Activated CD8-positive, alpha-beta memory T cell treated with anti-CD3 and anti-CD28 coated beads for 36 hours (primary cell): ENCODE measurements around the gene GRAMD2A. TPM values are rescaled to one million over a fixed set of nuclear protein-coding genes. Genes with fewer than 3 reads are reported as not detected.

ENCODE experiments used
- CTCF ChIA-PET: fragments of 350-600 bp; sonication (Branson Sonifier 250); formaldehyde crosslinking; loops from one replicate; lab custom pipeline; 2021; ENCODE audit warnings: antibody characterized with exemption; lab: Charles Lee
- POLR2A ChIA-PET: fragments of 350-600 bp; sonication (Branson Sonifier 250); formaldehyde crosslinking; loops from one replicate; lab custom pipeline; 2021; ENCODE audit warnings: antibody characterized with exemption; lab: Charles Lee
- total RNA-seq, 2 experiments: library from RNA; stranded (reverse); gene quantifications; one replicate each; pipeline ENCODE4 v1.2.3, GENCODE V29; 2021

The GRAMD2A gene
- not detected for total RNA-seq

- ChIA-PET POLR2A (interaction anchor here (0.5 to 1.5 kb wide), 6 partner anchors 22 to 1702 kb away, joined by 3 to 5 read pairs (median 3); partner anchors contain the start of gene PKM), CTCF (interaction anchor here (1.0 to 1.9 kb wide), 2 partner anchors 14 to 29 kb away, joined by 4 to 8 read pairs; no protein-coding TSS in a partner anchor)
Observed at GRCh38 chr15:72197460-72198355, at the start of gene GRAMD2A. Gene GRAMD2A, minus strand, starts transcription at chr15:72197787.

- ChIA-PET POLR2A (no interaction called here), CTCF (interaction anchor here (0.6 kb wide), 1 partner anchor 306 kb away, joined by 3 read pairs; no protein-coding TSS in a partner anchor)
Observed at GRCh38 chr15:72242775-72243370, 45.3 kb upstream of the GRAMD2A start.

DNA sequence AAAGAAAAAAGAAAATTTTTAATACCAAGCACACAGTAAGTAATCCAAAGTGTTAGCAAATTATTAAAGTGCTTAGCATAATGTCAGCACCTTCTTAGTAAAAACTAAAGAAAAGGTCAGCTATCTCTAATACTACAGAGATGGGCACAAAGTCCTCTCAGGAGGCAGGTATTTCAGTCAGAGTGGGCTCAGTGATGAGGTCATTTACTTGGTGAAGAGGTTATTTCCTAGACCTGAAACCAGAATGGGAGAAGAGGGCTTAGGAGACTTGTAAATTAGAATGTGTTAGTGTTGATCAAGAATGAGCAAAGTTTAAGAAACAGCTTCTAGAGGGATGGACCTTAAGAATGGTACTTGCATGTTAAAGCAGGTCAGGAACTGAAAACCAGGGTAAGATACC is 42.1 kb upstream of the GRAMD2A start:
- POLR2A ChIA-PET: interaction anchor here (0.6 to 1.6 kb wide), 3 partner anchors 8 to 24 kb away, joined by 3 to 5 read pairs (median 3); partner anchors contain the start of gene PKM
- CTCF ChIA-PET: interaction anchor here (0.7 to 2.0 kb wide), 5 partner anchors 10 to 48 kb away, joined by 3 to 8 read pairs (median 3); partner anchors contain the start of gene PKM

GRCh38 chr15:72238586-72238985 is 41.0 kb upstream of the GRAMD2A start:
- ChIA-PET CTCF (interaction anchor here (1.6 to 2.0 kb wide), 2 partner anchors 9 to 12 kb away, joined by 6 to 8 read pairs; partner anchors contain the start of gene PKM), POLR2A (interaction anchor here (1.6 to 3.4 kb wide), 2 partner anchors 8 to 11 kb away, joined by 5 to 50 read pairs; partner anchors contain the start of gene PKM)

DNA sequence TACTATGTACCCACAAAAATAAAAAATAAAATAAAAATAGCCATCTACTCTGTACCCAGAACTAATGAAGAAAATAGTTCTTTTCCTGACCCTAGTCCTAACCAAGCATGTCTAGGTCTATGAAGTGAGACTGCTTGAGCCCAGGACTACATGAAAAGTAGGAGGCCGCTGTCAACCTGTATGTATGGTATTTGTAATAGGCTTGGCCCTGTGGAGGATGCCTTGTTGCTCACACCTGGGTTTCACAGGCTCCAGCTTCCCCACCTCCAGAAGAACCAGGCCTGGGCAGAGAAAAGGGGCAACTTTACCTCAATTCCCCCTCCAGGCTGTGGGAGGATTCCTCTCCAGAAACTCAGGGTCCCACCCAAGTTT is 40.3 kb upstream of the GRAMD2A start:
- POLR2A ChIA-PET: interaction anchor here (3.4 kb wide), 1 partner anchor 10 kb away, joined by 50 read pairs; no protein-coding TSS in a partner anchor
- CTCF ChIA-PET: interaction anchor here (1.0 to 3.0 kb wide), 3 partner anchors 11 to 49 kb away, joined by 3 to 16 read pairs (median 3); no protein-coding TSS in a partner anchor

DNA sequence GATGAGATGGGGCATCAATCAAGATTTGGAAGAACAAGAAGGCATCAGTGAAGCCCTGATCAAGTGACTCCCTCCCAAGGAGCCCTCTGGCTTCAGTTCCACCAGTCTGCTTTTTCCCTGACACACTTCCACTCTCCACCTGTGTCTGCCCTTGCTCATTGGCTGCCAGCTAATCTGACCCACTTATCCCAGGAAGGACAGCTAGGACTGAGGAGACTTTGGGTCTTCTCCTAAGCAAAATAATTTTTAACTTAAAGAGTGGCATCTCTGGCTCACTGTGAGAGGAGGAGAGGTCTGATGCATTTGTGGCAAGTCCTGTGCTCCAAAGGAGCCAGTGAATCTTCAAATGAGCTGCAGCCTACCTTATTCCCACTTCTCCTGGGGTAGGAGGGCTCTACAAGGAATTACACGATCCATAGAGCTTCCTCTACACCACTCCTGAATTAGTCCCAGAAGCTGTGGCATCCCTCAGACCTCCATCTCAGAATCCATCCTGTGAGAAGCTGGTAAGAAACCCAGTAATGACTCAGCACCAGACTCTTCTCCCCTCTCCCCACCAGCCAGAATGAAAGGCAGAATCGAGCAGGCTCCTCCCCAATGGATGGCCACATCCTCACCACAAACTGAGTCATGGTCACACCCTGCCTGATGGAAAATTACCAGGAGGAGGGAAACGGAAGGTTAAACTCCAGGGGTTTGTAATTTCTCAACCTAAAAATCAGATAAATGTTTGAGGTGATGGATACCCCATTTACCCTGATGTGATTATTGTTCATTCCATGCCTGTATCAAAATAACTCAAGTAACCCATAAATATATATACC is 39.7 kb upstream of the GRAMD2A start:
- ChIA-PET CTCF (interaction anchor here (1.0 to 3.0 kb wide), 3 partner anchors 10 to 48 kb away, joined by 3 to 16 read pairs (median 3); no protein-coding TSS in a partner anchor), POLR2A (interaction anchor here (3.4 kb wide), 1 partner anchor 10 kb away, joined by 50 read pairs; no protein-coding TSS in a partner anchor)

DNA sequence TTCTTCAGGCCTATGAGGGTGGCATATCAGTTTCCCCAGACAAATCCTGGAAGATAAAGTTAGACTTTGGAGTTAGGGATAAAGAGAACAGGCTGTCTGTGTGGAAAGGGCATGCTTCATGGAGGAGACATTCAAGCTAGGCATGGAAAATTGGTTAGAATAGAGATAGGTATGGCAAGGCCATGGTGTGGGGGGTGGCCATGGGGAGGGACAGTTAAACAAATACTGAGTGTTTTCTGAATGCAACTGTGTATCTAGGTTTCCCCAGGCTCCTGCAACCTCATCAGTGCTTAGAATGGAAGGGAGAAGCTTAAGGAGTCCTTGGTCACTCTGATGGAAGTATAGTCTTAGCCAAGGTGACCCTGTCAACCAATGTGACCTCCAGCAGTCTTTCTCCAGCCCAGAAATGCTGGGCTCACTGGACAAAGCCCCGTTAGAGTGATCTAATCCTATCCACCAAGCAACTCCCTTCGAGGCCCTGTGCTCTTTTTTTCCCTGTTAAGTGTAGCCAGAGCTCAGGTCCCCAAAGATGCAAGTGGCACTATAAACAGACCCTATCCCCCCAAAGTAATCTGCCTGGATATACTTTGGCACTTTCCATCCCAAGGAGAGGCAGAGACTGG is 38.9 kb upstream of the GRAMD2A start:
- ChIA-PET POLR2A (interaction anchor here (3.4 kb wide), 1 partner anchor 9 kb away, joined by 50 read pairs; no protein-coding TSS in a partner anchor), CTCF (interaction anchor here (3.0 kb wide), 1 partner anchor 9 kb away, joined by 16 read pairs; no protein-coding TSS in a partner anchor)

- CTCF ChIA-PET: interaction anchor here (3.0 kb wide), 1 partner anchor 8 kb away, joined by 16 read pairs; no protein-coding TSS in a partner anchor
- POLR2A ChIA-PET: no interaction called here
Observed at GRCh38 chr15:72235298-72235697, 37.7 kb upstream of the GRAMD2A start.

DNA sequence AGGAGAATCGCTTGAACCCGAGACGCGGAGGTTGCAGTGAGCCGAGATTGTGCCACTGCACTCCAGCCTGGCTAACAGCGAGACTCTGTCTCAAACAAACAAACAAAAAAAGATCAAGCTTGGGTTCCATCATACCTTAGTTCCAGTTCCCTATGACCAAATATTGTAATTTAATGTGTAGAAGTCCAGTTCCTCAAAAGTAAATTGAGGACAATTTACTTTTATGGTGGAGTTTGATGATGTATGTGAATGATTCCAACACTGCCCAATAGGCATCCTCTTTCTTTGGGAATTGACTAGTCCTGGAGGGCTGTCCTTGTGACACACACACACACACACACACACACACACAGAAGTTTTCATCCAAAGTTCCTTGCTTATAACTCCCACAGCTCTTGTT is 36.2 kb upstream of the GRAMD2A start:
- ChIA-PET POLR2A (no interaction called here), CTCF (no interaction called here)

GRCh38 chr15:72231833-72232478 is 34.4 kb upstream of the GRAMD2A start:
- CTCF ChIA-PET: interaction anchor here (0.7 kb wide), 1 partner anchor 41 kb away, joined by 3 read pairs; no protein-coding TSS in a partner anchor
- POLR2A ChIA-PET: interaction anchor here (0.5 to 2.9 kb wide), 8 partner anchors 7 to 144 kb away, joined by 3 to 14 read pairs (median 4); no protein-coding TSS in a partner anchor

DNA sequence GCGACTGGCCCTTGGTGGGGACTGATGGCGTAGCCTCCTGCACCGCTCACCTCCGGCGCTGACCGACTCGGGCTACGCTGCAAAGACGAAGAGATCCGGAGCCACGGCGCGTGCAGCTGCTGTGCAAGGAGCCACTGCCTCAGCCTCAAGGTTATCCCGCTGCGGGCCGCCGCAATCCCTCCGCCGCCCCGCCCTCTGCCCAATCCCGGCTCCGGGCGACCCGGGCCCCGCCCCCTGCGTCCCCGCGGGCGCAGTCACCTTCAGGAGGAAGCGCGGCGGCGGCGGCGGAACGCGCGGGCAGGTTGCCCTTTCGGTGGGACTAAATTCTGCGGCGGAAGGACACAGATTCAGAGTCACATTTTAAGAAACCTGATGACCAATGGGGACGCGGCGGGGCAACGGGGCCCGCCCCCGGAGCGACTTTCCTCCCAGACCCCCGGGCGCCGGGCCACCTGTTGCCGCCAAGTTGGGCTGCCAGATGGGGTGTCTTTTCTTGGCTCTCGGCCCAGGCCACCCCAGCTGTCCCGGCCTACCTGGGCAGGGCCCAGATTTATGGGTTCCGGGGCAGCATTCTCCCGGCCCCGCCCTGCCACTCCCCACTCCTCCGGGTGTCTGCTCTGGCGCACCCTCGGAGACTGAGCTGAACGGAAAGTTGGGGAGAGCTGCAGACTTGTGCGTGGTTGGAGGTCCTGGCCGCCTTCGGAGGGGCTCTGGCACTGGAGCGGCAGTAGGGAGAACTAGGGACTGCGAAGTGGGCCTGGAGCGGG is 33.7 kb upstream of the GRAMD2A start, which contains the start of gene PKM:
Gene PKM, minus strand, starts transcription at position 125 of the 767 bp plus-strand sequence. CDS start 12,093 bp downstream, outside the sequence.
- CTCF ChIA-PET: interaction anchor here (0.7 to 2.3 kb wide), 2 partner anchors 8 to 42 kb away, joined by 3 to 6 read pairs; no protein-coding TSS in a partner anchor
- POLR2A ChIA-PET: interaction anchor here (0.5 to 2.9 kb wide), 12 partner anchors 8 to 145 kb away, joined by 3 to 14 read pairs (median 4); partner anchors contain the start of genes MYO9A and SENP8

- POLR2A ChIA-PET: interaction anchor here (0.6 to 2.9 kb wide), 9 partner anchors 9 to 146 kb away, joined by 3 to 14 read pairs (median 5); partner anchors contain the start of genes HEXA, MYO9A and SENP8
- CTCF ChIA-PET: interaction anchor here (0.6 to 2.3 kb wide), 3 partner anchors 9 to 72 kb away, joined by 3 to 6 read pairs (median 4); no protein-coding TSS in a partner anchor
Observed at GRCh38 chr15:72230197-72231065, 32.8 kb upstream of the GRAMD2A start.

DNA sequence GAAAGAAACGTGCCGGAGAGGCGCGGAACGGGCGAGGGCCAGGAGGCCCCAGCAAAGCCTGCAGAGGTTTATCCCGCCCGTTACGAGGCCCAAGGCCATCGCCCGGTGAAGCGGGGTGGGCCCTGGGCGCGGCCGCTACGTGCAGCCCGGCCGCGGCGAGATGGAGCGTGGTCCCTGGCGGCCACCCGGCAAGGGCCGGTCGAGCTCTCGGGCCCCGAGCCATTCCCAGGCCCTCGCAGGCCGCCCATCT is 32.3 kb upstream of the GRAMD2A start:
- POLR2A ChIA-PET: interaction anchor here (0.6 to 2.9 kb wide), 8 partner anchors 9 to 146 kb away, joined by 3 to 14 read pairs (median 4); partner anchors contain the start of genes HEXA, MYO9A and SENP8
- CTCF ChIA-PET: interaction anchor here (0.6 to 2.3 kb wide), 3 partner anchors 10 to 73 kb away, joined by 3 to 6 read pairs (median 4); no protein-coding TSS in a partner anchor

DNA sequence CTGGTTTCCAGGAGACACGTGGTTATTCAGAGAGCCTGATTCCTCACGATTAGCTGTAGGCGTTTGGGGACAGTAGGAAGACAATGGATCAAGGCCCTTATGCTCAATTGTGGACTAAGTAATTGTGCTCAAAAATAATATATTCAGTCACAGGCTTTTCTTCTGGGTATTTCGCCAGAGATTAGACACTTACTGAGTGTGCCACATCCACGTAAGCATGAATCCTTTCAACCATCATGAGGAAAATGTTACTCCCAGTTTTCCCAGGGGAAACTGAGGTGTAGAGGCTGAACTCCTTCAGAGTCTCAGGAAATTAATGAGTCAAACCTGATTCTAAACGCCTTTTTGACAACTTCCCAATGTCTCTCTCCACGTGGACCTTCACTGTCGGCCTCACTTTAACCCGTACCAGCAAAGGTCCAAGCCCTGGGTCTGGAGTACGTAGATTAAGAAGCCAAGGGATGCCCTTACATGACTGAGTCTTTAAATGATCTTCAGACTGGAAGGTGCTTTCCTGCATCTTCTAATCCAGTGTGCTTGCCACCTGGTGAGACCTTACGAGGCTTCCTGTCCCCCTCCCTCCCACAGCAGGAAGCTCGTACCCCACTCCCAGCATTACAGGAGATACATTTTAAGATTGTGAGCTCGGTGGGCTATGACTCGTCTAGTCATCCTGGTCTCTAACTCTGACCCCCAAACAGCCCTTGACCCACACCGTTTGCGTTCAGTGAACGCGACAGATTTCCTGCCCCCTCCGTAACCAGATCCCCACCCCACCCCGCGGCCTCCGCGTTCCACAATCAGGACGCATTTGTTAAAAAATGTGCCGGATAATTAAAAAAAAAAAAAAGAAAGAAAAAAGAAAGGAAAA is 31.7 kb upstream of the GRAMD2A start:
- POLR2A ChIA-PET: interaction anchor here (0.5 to 2.9 kb wide), 10 partner anchors 8 to 237 kb away, joined by 3 to 50 read pairs (median 5); partner anchors contain the start of genes HEXA, MYO9A, PARP6 and SENP8
- CTCF ChIA-PET: interaction anchor here (0.6 to 2.3 kb wide), 2 partner anchors 10 to 74 kb away, joined by 4 to 6 read pairs; no protein-coding TSS in a partner anchor
